ACC112 (cell line): ENCODE measurements around the gene HDAC4.

Experiments used
- H2AFZ ChIP-seq: fragments of 200-600 bp; sonication (generic); one replicate; pipeline ENCODE4 v1.6.0; 2017; ENCODE audit warnings: antibody characterized with exemption, low read length; ENCODE audit not compliant: unreplicated experiment
- H3K27ac ChIP-seq: fragments of 200-600 bp; sonication (generic); 2 replicates; pipeline ENCODE4 v1.5.1; 2014; ENCODE audit warnings: low read depth, mild to moderate bottlenecking, antibody characterized with exemption, low read length, moderate library complexity
- H3K27me3 ChIP-seq: fragments of 200-600 bp; sonication (generic); 2 replicates; pipeline ENCODE4 v1.6.1; 2014; ENCODE audit warnings: mild to moderate bottlenecking, antibody characterized with exemption, low read length, moderate library complexity, mixed read lengths; ENCODE audit not compliant: insufficient read depth
- H3K36me3 ChIP-seq: fragments of 200-600 bp; sonication (generic); 2 replicates; pipeline ENCODE4 v1.6.1; 2016; ENCODE audit warnings: mild to moderate bottlenecking, antibody characterized with exemption, low read length, moderate library complexity, mixed read lengths; ENCODE audit not compliant: insufficient read depth
- H3K4me1 ChIP-seq: fragments of 200-600 bp; sonication (generic); one replicate; pipeline ENCODE4 v1.6.1; 2016; ENCODE audit warnings: low read length, mixed read lengths; ENCODE audit not compliant: insufficient read depth, unreplicated experiment, control insufficient read depth
- H3K4me3 ChIP-seq: fragments of 200-600 bp; sonication (generic); 2 replicates; pipeline ENCODE4 v1.5.1; 2014; ENCODE audit warnings: mild to moderate bottlenecking, low read depth, low read length
- H3K79me2 ChIP-seq: fragments of 200-600 bp; sonication (generic); one replicate; pipeline ENCODE4 v1.6.0; 2016; ENCODE audit warnings: low read length; ENCODE audit not compliant: control insufficient read depth, unreplicated experiment, insufficient read depth

HDAC4 gene

GRCh38 chr2:239354791-239355136, 46.1 kb downstream of the HDAC4 start:
- Histone ChIP-seq H3K36me3 (peaks cover 5% of the 10 kb centered on the region; the same call in 1 of the 2 replicates), H3K27ac (no peak overlapping the region), H3K27me3 (no peaks in the 10 kb centered on the region), H3K4me3 (no peak overlapping the region), H2AFZ (no peak overlapping the region), H3K4me1 (no peaks in the 10 kb centered on the region), H3K79me2 (no peaks in the 10 kb centered on the region)

GRCh38 chr2:239354132-239354790, 46.6 kb downstream of the HDAC4 start:
- no peak overlapping the region for H3K4me3 ChIP-seq
- H2AFZ ChIP-seq = no peak overlapping the region
- H3K4me1 ChIP-seq = no peaks in the 10 kb centered on the region
- H3K79me2 ChIP-seq = no peaks in the 10 kb centered on the region
- H3K27ac ChIP-seq = no peak overlapping the region
- H3K36me3 ChIP-seq = peaks cover 5% of the 10 kb centered on the region; the same call in 1 of the 2 replicates
- H3K27me3 ChIP-seq = no peaks in the 10 kb centered on the region

DNA sequence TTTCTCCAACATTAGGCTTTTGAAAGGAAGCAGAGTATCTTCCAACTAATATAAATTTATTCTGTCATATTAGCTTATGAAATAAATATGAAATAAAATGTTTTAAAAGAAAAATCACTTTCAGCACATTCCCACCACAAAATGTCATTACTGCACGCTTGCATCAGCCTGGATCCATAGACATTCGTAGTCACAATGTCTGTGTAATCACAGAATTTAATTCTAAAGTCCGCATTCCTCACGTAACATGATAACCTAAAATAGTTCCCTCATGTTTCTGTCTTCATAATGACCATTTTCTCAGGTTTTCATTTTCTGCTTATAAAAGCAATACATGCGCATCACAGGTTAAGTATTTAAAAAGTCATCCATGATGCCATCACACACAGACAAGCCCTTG, 47.1 kb downstream of the HDAC4 start:
- H2AFZ ChIP-seq = no peak overlapping the region
- H3K4me3 ChIP-seq = no peak overlapping the region
- peaks cover 5% of the 10 kb centered on the region; the same call in 1 of the 2 replicates for H3K36me3 ChIP-seq
- H3K79me2 ChIP-seq = no peaks in the 10 kb centered on the region
- H3K4me1 ChIP-seq = no peaks in the 10 kb centered on the region
- no peaks in the 10 kb centered on the region for H3K27me3 ChIP-seq
- H3K27ac ChIP-seq = no peak overlapping the region

DNA sequence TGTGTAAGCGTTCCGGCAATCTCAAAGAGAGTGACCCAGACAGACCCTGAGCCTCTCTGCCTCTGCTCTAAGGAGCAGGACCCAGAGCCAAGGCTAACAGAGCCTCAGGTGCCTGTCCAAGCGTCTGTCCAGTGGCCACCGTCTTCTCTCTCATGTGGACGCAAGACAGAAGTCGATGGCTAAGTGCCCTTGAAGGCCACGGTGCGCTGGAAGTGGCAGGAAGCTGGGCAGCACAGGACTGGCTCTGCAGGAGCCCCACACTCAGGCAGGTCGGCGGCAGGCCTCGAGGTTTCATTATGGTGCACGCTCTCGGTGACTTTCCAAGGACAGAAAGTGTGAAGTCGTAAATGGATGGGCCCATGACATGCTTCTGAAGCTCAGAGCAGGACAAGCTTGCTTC, 49.1 kb downstream of the HDAC4 start:
- Histone ChIP-seq H3K4me3 (no peak overlapping the region), H3K27ac (no peak overlapping the region), H3K27me3 (no peaks in the 10 kb centered on the region), H2AFZ (no peak overlapping the region), H3K4me1 (no peaks in the 10 kb centered on the region), H3K36me3 (peaks cover 5% of the 10 kb centered on the region; the same call in 1 of the 2 replicates), H3K79me2 (peaks cover 6% of the 10 kb centered on the region)

DNA sequence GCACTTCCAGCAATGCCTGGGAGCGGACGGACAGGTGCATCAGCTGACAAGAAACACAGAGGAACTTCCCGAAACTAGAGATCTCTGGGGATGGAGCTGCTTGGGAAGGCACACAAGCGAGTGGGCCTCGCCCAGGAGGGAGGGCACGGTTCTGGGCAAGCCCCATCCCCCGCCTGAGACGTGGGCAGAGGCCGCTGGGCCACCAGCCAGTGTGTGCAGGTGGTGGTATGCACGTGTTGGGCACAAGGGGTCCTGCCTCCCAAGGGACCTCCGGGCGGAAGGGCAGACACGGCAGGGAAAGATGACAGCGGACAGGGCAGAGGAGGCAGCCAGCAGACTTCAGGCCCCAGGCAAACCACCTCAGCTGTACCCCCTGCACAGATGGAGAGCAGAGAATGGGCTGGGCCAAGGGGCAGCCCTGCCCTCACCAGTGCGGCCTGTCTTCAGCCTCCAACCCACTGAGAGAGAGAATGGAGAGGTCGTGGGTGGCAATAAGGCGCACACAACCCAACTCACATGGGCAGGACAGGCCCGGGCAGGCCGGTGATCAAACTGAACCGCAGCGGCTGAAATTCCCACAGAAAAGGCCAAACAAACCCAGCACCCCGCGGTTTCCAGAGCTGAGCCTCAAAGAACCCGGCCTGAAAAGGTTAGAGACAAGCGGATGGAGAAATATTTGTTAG, 51.2 kb downstream of the HDAC4 start:
- H3K4me1 ChIP-seq = no peaks in the 10 kb centered on the region
- peaks cover 8% of the 10 kb centered on the region for H3K79me2 ChIP-seq
- no peak overlapping the region for H3K27ac ChIP-seq
- H2AFZ ChIP-seq = no peak overlapping the region
- H3K36me3 ChIP-seq = no peaks in the 10 kb centered on the region
- no peaks in the 10 kb centered on the region for H3K27me3 ChIP-seq
- H3K4me3 ChIP-seq = no peak overlapping the region

DNA sequence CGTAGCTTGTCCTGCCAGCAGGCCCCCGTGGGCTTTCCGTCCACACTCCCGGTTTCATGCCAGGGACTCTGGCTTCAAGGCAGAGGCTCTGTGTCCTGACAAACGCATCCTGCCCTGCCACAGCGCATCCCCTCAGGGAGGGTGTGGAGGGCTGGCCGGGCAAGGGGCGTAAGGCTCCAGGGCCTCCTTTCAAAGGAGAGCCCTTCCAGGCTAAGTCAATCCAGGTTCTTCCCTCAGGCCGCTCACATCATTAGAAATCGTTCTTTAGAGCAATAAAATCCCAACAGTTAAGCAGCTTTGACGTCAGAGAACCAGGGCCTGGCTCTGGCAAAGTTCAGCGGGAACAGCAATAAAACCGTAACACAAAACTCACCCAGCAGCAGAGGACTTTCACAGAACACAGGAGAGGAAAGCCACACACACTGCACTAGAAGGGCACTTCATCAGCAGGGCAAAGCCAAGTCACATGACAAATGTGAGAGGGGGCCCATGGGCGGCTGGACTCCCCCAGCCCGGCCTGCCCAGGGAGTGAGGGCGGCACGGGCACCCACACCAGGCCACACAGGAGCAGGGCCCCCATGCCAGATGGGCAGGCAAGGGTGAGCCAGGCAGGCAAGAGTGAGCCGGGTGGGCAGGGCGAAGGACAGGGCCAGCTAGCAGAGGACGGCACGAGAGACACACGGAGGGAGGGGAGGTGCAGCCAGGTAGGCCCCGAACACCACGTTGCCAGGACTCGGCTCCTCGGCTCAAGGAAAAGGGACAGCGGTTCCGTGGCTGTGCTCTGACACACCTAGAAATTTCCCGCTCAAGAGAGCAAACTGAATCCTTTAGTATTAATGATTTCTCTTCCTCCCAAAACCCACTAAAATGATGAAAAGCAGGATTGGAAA, 52.0 kb downstream of the HDAC4 start:
- no peak overlapping the region for H3K27ac ChIP-seq
- no peaks in the 10 kb centered on the region for H3K36me3 ChIP-seq
- H3K4me1 ChIP-seq = no peaks in the 10 kb centered on the region
- no peak overlapping the region for H3K4me3 ChIP-seq
- no peaks in the 10 kb centered on the region for H3K27me3 ChIP-seq
- no peak overlapping the region for H2AFZ ChIP-seq
- H3K79me2 ChIP-seq = peaks cover 8% of the 10 kb centered on the region

GRCh38 chr2:239346676-239347075, 54.1 kb downstream of the HDAC4 start:
- Histone ChIP-seq H3K27ac (no peak overlapping the region), H3K36me3 (no peaks in the 10 kb centered on the region), H3K27me3 (no peaks in the 10 kb centered on the region), H3K4me3 (no peak overlapping the region), H2AFZ (no peak overlapping the region), H3K79me2 (peaks cover 8% of the 10 kb centered on the region), H3K4me1 (no peaks in the 10 kb centered on the region)

DNA sequence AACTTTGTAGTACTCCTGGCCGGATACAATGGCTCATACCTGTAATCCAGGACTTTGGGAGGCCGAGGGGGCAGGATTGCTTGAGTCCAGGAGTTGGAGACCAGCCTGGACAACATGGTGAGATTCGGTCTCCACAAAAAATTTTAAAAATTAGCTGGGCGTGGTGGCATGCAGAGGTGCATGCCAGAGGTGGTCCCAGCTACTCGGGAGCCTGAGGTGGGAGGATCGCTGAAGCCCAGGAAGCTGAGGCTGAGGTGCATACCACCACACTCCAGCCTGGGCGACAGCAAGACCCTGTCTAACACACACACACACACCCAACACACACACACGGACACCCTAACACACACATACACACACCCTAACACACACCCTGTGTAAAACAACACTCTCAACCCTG, 55.6 kb downstream of the HDAC4 start:
- Histone ChIP-seq H3K79me2 (peaks cover 8% of the 10 kb centered on the region), H3K4me1 (no peaks in the 10 kb centered on the region), H2AFZ (no peak overlapping the region), H3K27me3 (no peaks in the 10 kb centered on the region), H3K27ac (no peak overlapping the region), H3K4me3 (no peak overlapping the region), H3K36me3 (no peaks in the 10 kb centered on the region)

DNA sequence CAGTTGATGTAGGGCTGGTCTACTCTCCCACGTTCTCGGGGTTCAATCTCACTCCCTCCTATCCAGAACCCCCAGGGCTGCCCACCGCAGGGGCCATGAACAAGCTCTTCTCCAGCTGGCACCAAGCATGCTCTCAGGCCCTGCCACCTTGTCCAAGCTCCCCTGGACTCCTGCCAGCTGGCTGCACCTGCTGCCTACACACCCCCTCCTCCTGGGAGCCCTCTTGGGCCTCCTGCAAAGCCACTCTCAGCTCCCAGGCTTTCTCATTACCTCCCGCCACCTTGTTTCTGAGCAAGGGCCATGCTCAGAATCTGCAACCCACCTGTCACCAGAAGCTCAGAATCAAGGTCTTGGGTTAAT, 56.0 kb downstream of the HDAC4 start:
- Histone ChIP-seq H3K36me3 (no peaks in the 10 kb centered on the region), H3K4me1 (no peaks in the 10 kb centered on the region), H3K27me3 (no peaks in the 10 kb centered on the region), H2AFZ (no peak overlapping the region), H3K79me2 (peaks cover 8% of the 10 kb centered on the region), H3K4me3 (no peak overlapping the region), H3K27ac (no peak overlapping the region)

GRCh38 chr2:239343946-239344856, 56.6 kb downstream of the HDAC4 start:
- Histone ChIP-seq H2AFZ (no peak overlapping the region), H3K27me3 (no peaks in the 10 kb centered on the region), H3K79me2 (peaks cover 8% of the 10 kb centered on the region), H3K4me3 (no peak overlapping the region), H3K27ac (no peak overlapping the region), H3K36me3 (no peaks in the 10 kb centered on the region), H3K4me1 (no peaks in the 10 kb centered on the region)
